Karpas-422 (cell line): ENCODE results near the gene OGFRL1. TPM values are rescaled to one million over a fixed set of nuclear protein-coding genes. Genes with fewer than 3 reads are reported as not detected.

ENCODE experiments used
- DNase-seq: peaks from one replicate; pipeline ENCODE4 v3.0.0-alpha.2; 2015
- H2AFZ ChIP-seq: fragments of 200-600 bp; sonication (generic); 2 replicates; pipeline ENCODE4 v1.6.1; 2014; ENCODE audit warnings: antibody characterized with exemption, low read length, mixed read lengths
- H3K27ac ChIP-seq: fragments of 200-600 bp; sonication (generic); 2 replicates; pipeline ENCODE4 v1.5.1; 2014; ENCODE audit warnings: mild to moderate bottlenecking, low read length, moderate library complexity
- H3K27me3 ChIP-seq: fragments of 200-600 bp; sonication (generic); 2 replicates; pipeline ENCODE4 v1.6.1; 2014; ENCODE audit warnings: low read length, mixed read lengths
- H3K36me3 ChIP-seq: fragments of 200-600 bp; sonication (generic); 2 replicates; pipeline ENCODE4 v1.6.1; 2014; ENCODE audit warnings: low read length, mixed read lengths; ENCODE audit not compliant: insufficient read depth
- H3K4me1 ChIP-seq: fragments of 200-600 bp; sonication (generic); 2 replicates; pipeline ENCODE4 v1.6.1; 2014; ENCODE audit warnings: mild to moderate bottlenecking, low read length, mixed read lengths
- H3K4me2 ChIP-seq: fragments of 200-600 bp; sonication (generic); 2 replicates; pipeline ENCODE4 v1.6.1; 2014; ENCODE audit warnings: low read length, low read depth, mild to moderate bottlenecking; ENCODE audit not compliant: poor library complexity, severe bottlenecking
- H3K4me3 ChIP-seq: fragments of 200-600 bp; sonication (generic); 2 replicates; pipeline ENCODE4 v1.5.1; 2014; ENCODE audit warnings: mild to moderate bottlenecking, antibody characterized with exemption, low read length, mixed read lengths
- H3K79me2 ChIP-seq: fragments of 200-600 bp; sonication (generic); 2 replicates; pipeline ENCODE4 v1.6.1; 2014; ENCODE audit warnings: mild to moderate bottlenecking, low read length, mixed read lengths
- H3K9ac ChIP-seq: fragments of 200-600 bp; sonication (generic); 2 replicates; pipeline ENCODE4 v1.6.0; 2014; ENCODE audit warnings: low read length
- H3K9me2 ChIP-seq: fragments of 200-600 bp; sonication (generic), shearing (Covaris generic); replicated peaks from 2 replicates; pipeline ENCODE4 v1.6.0; 2014; ENCODE audit warnings: mild to moderate bottlenecking, low read length, moderate library complexity; ENCODE audit not compliant: insufficient read depth
- H3K9me3 ChIP-seq: fragments of 300-700, 200-600 bp; sonication (generic); 2 replicates; pipeline ENCODE4 v1.6.1; 2014; ENCODE audit warnings: low read length, mixed read lengths
- H4K20me1 ChIP-seq: fragments of 200-600 bp; sonication (generic); 2 replicates; pipeline ENCODE4 v1.6.1; 2014; ENCODE audit warnings: mild to moderate bottlenecking, antibody characterized with exemption, low read length, low read depth; ENCODE audit not compliant: insufficient read depth
- total RNA-seq: library from RNA; depleted of rRNA; stranded (reverse); fragments of >200 nt; shearing (Covaris generic); gene quantifications from 2 replicates; pipeline ENCODE4 v1.2.3, GENCODE V29; 2014; ENCODE audit warnings: low replicate concordance

The OGFRL1 gene
- total RNA-seq, 1 experiment from 2014 or later = 59.9 TPM

- H3K4me1 ChIP-seq = no peaks in the 10 kb centered on the region
- H2AFZ ChIP-seq = no peak overlapping the region
Observed at GRCh38 chr6:71332012-71332411, 43.4 kb downstream of the OGFRL1 start.

GRCh38 chr6:71333050-71333449 lies 44.4 kb downstream of the OGFRL1 start:
- Histone ChIP-seq H3K9ac (no peak overlapping the region), H4K20me1 (no peaks in the 10 kb centered on the region), H3K4me3 (no peak overlapping the region), H3K27me3 (no peaks in the 10 kb centered on the region), H3K9me2 (no peaks in the 10 kb centered on the region), H2AFZ (no peak overlapping the region), H3K4me1 (no peaks in the 10 kb centered on the region), H3K4me2 (no peak overlapping the region), H3K9me3 (no peaks in the 10 kb centered on the region), H3K36me3 (no peaks in the 10 kb centered on the region), H3K79me2 (no peaks in the 10 kb centered on the region), H3K27ac (no peak overlapping the region)
- DNase-seq = no peak

More at GRCh38 chr6:71332012-71332411, 43.4 kb downstream of the OGFRL1 start:
- Histone ChIP-seq H3K9ac (no peak overlapping the region), H3K4me2 (no peak overlapping the region), H4K20me1 (no peaks in the 10 kb centered on the region), H3K4me3 (no peak overlapping the region), H3K36me3 (no peaks in the 10 kb centered on the region), H3K9me2 (no peaks in the 10 kb centered on the region), H3K27me3 (no peaks in the 10 kb centered on the region), H3K27ac (no peak overlapping the region), H3K79me2 (no peaks in the 10 kb centered on the region), H3K9me3 (no peaks in the 10 kb centered on the region)
- DNase-seq = no peak

DNA sequence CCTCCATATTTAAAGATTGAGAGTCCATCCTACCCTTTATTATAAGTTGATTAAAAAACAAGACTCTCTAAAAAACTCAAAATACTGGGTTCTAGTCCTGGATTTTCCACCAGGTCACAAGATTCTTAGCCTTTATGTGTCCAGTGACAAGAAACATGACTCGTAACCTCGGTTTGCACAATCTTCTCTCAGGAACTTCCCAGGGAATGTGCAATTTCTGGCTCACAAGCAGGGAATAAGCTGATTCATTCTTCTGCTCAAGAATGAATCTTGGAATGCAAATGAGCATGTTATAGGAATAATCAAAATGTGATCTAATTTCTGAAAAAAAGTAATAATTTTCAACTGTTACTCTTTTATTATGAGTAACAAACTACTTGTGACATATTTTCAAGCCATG lies 45.1 kb downstream of the OGFRL1 start:
- Histone ChIP-seq H3K27me3 (no peaks in the 10 kb centered on the region), H4K20me1 (no peaks in the 10 kb centered on the region), H3K9me2 (no peaks in the 10 kb centered on the region), H3K4me3 (no peak overlapping the region), H2AFZ (no peak overlapping the region), H3K27ac (no peak overlapping the region), H3K36me3 (no peaks in the 10 kb centered on the region), H3K4me2 (no peak overlapping the region), H3K9me3 (no peaks in the 10 kb centered on the region), H3K79me2 (no peaks in the 10 kb centered on the region), H3K4me1 (no peaks in the 10 kb centered on the region), H3K9ac (no peak overlapping the region)
- no peak for DNase-seq

- Histone ChIP-seq H3K9me3 (no peaks in the 10 kb centered on the region), H2AFZ (no peak overlapping the region), H3K4me3 (no peak overlapping the region), H3K9me2 (no peaks in the 10 kb centered on the region), H3K36me3 (no peaks in the 10 kb centered on the region), H3K9ac (no peak overlapping the region), H3K27me3 (no peaks in the 10 kb centered on the region), H4K20me1 (no peaks in the 10 kb centered on the region), H3K27ac (no peak overlapping the region), H3K79me2 (no peaks in the 10 kb centered on the region), H3K4me2 (no peak overlapping the region), H3K4me1 (no peaks in the 10 kb centered on the region)
- DNase-seq = no peak
Observed at GRCh38 chr6:71334768-71335167, 46.2 kb downstream of the OGFRL1 start.

- Histone ChIP-seq H3K36me3 (no peaks in the 10 kb centered on the region), H4K20me1 (no peaks in the 10 kb centered on the region), H3K79me2 (no peaks in the 10 kb centered on the region), H3K27me3 (no peaks in the 10 kb centered on the region), H3K9me2 (no peaks in the 10 kb centered on the region), H3K4me3 (no peak overlapping the region), H3K27ac (no peak overlapping the region), H2AFZ (no peak overlapping the region), H3K9me3 (no peaks in the 10 kb centered on the region), H3K4me2 (no peak overlapping the region), H3K4me1 (no peaks in the 10 kb centered on the region), H3K9ac (no peak overlapping the region)
- no peak for DNase-seq
Observed at GRCh38 chr6:71335544-71335943, 46.9 kb downstream of the OGFRL1 start.

DNA sequence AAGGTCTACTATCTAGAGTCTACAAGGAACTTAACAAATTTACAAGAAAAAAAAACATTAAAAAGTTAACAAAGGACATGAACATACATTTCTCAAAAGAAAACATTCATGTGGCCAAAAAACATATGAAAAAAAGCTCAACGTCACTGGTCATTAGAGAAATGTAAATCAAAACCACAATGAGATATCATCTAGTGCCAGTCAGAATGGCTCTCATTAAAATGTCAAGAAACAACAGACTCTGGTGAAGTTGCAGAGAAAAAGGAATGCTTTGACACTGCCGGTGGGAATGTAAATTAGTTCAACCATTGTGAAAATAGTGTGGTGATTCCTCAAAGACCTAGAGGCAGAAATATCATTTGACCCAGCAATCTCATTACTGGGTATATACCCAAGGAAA lies 48.3 kb downstream of the OGFRL1 start:
- Histone ChIP-seq H3K4me2 (no peak overlapping the region), H2AFZ (no peak overlapping the region), H3K36me3 (no peaks in the 10 kb centered on the region), H3K27me3 (no peaks in the 10 kb centered on the region), H3K9me2 (no peaks in the 10 kb centered on the region), H4K20me1 (no peaks in the 10 kb centered on the region), H3K9me3 (no peaks in the 10 kb centered on the region), H3K9ac (no peak overlapping the region), H3K79me2 (no peaks in the 10 kb centered on the region), H3K4me3 (no peak overlapping the region), H3K4me1 (no peaks in the 10 kb centered on the region), H3K27ac (no peak overlapping the region)
- no peak for DNase-seq

GRCh38 chr6:71338540-71339316 lies 50.1 kb downstream of the OGFRL1 start:
- Histone ChIP-seq H3K36me3 (no peaks in the 10 kb centered on the region), H3K9me3 (no peaks in the 10 kb centered on the region), H3K4me3 (no peak overlapping the region), H2AFZ (no peak overlapping the region), H3K27ac (no peak overlapping the region), H3K4me2 (no peak overlapping the region), H4K20me1 (no peaks in the 10 kb centered on the region), H3K9ac (no peak overlapping the region), H3K27me3 (no peaks in the 10 kb centered on the region), H3K9me2 (no peaks in the 10 kb centered on the region), H3K4me1 (no peaks in the 10 kb centered on the region), H3K79me2 (no peaks in the 10 kb centered on the region)
- DNase-seq = no peak

DNA sequence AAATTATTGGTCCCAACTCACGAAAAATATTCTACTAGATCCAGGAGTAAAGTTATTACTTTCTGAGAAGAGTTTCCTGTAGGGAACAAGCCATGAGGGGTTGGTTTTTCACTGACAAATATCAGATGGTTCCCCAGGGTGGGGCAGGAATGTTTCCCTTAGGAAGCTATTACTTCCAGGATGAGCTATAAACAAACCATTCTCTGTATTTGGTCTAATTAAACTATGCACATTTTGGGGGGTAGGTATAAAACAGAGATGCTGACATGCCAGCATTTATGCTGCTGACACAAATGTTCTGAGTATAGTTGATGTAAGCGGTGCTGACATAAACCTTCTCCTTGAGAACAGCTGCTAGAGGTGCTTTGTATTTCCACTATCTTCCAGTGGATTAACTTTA lies 54.2 kb downstream of the OGFRL1 start:
- Histone ChIP-seq H3K4me3 (no peak overlapping the region), H3K4me2 (no peak overlapping the region), H3K79me2 (no peaks in the 10 kb centered on the region), H3K9me2 (no peaks in the 10 kb centered on the region), H2AFZ (no peak overlapping the region), H3K9me3 (no peaks in the 10 kb centered on the region), H4K20me1 (no peaks in the 10 kb centered on the region), H3K36me3 (no peaks in the 10 kb centered on the region), H3K4me1 (no peaks in the 10 kb centered on the region), H3K27me3 (no peaks in the 10 kb centered on the region), H3K27ac (no peak overlapping the region), H3K9ac (no peak overlapping the region)
- no peak for DNase-seq
